GM19328 (cell line): ENCODE measurements around the gene ZBTB20.

Experiments
- ATAC-seq: cut with Tn5 transposase; IDR thresholded peaks from one replicate; pipeline ENCODE4 v1.9.1; 2021; ENCODE audit warnings: mild to moderate bottlenecking, moderate library complexity; ENCODE audit not compliant: unreplicated experiment

Gene ZBTB20

DNA sequence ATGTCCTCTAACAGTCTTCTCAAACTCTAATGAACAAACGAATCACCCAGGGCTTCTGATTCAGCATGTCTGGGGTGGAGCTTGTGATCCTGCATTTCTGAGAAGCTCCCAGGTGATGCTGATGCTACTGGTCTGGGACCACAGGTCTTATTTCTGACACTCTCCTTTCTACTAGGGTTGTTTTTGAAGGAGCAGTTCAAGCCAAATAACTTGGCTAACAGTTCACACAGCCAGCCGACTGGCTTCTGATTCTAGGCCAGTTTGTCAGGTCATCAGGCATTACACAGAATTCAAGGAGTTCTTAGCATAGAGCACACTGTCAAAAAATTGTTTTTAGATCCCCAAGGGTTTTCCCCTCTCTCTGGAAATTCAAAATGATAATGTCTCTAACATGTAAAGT lies 752.5 kb downstream of the ZBTB20 start:
- ATAC-seq = no peak

DNA sequence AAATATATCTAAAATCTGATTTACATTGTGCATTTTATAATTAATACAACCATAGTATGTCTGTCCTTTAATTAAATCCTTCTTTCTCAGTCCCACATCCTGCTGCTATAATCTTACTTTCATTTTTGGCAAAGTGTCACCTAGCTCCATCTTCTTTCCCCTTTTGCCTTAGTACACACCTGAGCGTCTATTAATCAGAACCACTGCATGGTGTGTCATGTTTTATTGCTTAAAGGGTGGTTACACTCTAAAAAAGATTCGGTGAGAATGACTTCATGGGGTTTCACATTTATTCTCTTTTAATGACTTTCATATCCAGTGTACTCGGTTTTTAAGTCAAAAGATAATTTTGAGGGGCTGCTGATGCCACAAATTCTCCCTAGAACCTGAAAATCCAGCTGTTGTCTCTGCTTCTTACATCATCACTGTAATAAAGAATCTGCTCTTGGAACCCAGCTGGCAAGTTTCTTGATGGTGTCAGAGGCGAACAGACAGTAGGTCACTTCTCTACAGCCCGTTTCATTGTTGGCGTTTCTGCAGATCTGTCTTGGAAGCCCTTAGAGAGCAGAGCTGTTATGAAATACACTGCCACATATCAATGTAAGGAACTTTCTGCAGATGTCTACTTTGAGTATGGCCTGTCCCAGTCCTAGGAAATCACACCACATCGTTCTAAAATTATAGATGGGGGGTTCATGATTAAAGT lies 753.6 kb downstream of the ZBTB20 start:
- ATAC-seq = no peak

DNA sequence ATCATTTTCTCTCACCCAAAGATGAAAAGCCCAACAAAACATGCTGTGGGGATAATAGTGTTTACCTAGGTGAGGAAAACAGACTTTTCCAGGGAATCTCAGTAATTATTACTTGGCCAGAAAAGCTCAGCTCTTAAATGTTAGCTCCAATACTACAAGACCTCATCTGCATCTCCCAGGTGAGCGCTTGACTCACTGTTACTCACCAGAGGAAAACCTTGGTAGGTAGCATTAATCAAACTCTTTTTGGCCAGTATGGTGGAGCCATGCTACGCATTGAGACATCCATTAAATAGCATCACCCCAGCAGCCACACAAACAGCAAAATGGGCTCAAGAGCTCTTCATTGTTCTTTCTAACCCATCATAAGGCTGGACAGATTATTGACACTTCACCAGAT lies 754.3 kb downstream of the ZBTB20 start:
- no peak for ATAC-seq

DNA sequence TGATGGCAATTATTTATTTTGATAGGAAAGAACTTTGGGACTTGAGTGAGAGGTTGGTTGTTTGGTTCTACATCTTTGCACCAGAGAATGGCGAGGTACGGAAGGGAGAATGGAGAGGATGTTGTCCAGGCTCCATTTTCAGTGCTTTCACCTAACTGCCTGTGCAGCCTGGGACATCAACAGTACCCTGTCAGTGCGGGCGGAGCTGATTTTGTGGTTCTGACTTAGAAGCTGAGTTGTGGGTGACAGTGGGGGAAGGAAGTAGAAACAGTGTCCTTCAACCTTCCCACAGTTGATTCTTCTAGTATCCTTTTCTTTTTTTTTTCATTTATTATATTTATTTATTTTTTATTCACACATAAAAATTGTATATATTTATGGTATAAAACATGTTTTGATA lies 757.9 kb downstream of the ZBTB20 start:
- ATAC-seq = no peak

DNA sequence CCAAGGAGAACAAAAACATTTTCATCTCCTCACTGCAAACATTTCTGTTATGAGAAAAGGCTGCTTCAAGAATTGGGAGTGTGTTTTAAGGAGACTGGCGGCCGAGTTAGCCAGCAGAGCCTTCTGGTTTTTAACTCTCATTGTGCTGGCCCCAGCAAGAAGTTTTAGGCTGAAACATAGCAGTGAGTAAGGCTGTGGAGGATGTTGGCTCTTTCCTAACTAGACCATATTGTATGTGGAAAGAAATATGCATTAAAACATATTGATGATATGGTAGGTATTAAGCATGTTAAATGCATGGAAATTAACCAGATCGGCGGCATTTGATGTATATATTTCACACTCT lies 762.6 kb downstream of the ZBTB20 start:
- ATAC-seq = no peak

DNA sequence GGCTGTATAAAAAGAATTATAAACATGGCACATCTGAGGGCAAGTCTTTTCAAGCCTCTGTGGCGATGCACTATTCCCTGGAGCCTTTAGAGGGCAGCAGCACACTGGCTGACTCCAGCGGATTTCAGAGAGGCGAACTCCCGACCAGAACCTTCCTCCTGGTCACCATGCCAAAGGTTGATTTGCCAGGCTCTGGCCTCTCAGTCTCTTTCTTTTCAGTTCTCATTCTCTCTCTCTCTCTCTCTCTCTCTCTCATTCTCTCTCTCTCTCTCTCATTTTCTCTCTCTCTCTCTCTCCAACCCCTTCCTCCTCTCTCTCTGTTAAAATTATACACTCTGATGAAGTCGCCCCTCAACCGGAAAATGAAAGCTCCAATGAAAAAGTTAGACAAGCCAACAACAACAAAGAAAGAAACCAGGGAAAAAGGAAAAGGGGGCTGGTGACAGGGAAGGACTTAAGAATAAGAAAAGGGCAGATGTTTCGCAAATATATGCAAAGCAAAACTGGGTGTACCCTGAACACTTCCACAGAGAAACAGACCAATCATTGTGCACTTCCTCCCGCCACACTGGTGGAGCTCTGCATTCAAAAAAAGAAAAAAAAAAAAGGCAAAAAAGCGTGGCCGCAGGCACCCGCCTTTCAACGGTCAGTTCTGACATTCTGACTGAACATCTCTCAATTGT lies 763.1 kb downstream of the ZBTB20 start:
- no peak for ATAC-seq

DNA sequence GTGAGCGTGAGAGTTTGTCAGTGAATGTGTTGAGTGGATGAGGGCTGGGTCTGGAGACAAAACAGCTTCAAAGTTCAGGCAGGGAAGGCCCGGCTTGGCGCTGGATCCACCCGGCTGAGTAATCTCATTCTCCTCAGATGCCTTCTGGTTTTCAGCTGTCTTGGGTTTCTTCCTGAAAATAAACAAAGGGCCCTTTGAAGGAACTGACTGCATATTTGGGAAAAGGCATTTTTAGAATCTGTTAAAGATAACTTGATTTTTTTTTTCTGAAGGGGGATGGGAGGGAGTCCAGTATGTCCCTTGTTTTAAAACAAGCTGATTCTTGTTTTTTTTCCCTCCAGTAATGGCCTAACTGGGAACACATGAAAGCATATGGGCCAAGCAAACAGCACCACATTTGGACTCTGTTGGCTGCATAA lies 766.8 kb downstream of the ZBTB20 start:
- no peak for ATAC-seq

DNA sequence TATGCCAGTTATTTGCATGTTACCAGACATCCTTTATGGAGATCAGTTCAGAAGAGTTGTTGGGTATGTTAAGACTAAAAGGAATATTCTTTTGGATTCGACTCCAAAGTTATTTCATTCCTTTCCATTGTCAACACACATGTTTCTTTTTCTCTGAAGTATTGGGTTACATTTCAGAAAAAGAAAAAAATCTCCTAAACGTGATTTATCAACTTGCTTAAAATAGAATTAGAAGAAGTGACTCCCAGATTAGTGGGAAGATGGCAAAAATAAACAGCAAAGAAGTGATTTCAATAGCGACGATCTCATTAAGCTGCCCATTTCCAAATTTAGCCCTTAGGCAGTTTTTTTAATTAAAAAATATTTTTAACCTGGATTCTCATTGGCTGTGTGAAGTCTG lies 767.8 kb downstream of the ZBTB20 start:
- ATAC-seq = no peak

DNA sequence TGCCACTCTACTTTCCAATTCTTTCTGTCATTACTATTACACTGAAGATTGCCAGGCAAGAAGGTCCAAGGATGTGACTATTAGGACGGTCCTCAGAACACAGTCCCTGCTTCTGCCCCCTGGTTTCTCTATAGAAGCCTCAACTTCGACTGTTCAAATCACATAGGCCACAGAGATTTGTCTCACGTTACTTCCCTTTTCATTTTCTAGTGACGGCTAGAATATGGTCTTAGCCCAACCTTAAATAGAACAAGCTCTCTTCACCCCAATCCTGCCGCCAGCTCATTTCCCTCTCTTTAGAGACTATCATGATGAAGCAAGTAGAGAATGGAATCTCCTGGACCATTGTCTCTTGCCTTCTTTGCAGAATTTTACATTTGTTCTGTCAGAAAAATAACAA lies 768.3 kb downstream of the ZBTB20 start:
- peak; percentile 75 for ATAC-seq

DNA sequence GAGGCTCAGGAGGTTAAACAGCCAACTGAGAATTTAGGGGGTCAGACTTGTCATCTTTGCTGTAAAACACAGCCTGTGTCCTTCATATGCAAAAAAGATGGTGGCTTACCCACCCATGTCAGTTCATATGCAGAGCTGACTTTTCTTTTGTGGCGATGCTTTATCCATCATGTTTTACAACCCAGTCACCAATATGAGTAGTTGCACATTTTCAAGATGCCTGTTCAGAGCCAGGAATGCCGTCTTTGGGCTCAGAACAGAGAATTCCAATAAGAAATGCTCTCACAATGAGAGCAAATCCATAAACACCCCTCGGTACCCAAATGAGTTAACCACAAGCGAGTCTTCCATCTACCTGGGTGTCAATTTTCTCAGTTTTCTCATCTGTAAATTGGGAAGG lies 769.7 kb downstream of the ZBTB20 start:
- no peak for ATAC-seq

DNA sequence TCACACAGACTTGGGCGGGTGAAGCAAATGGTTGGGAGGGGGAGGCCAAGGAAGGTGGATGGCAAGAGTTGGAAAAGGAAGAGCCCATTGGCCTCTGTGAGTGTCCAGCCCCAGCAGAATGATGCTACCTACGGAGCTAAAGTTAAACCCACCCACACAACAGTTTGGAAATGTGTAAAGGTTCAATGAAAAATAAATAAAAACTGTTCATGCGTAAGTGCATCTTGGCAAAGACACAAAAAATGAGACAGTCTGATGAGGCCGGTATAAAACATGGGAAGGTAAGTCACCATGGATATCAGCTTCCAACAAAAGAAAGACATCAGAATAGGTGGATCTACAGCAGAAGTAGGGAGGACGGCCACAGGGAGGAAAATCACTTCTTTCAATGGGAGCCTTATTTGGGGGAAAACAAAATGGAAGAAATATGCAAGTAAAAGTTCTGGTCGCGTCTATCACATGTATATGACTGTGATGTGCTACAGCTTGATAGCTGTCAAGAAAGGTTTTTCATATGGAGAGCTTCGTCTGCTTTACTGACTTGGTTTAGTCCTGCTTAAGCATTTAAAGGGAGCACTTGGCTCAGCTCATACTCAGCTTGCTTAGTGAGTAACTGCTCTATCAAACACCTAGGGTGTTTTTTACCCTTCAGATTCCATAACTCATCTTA lies 770.4 kb downstream of the ZBTB20 start:
- ATAC-seq = no peak

DNA sequence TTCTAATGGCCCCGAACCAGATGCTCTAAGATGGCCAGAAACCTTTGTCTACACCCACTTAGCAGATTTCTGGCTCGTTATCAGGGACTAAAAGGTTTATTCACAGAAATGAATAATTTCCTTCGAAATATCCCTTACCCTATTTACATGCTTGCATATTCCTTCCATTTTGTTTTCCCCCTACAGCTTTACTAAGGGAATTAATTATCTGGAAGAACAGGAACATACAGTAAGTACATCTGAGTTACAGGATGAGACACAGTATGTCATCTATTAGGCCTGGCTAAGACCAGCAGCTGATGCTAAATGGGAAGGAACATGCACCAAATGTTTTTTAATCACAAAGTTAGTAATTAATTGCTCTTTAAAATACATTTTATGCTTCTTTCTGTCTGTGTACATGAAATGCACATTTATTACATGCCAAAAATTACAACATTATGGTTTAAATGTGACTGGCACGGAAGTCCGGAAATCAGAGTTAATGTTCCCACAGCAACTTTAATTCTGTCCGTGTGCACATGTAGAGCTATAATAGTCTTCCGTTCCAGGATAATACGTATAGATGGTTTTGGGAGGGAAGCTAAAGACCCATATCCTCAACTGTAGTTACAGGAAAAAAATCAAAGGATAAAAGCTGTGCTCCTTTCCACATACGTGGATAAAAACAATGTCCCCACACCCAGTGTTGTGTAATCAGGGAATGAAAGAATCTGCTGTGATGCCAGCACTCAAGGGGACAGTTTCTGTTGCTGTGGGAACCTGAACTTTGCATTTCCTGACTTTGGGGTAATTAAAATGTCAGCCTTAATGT lies 771.3 kb downstream of the ZBTB20 start:
- no peak for ATAC-seq

DNA sequence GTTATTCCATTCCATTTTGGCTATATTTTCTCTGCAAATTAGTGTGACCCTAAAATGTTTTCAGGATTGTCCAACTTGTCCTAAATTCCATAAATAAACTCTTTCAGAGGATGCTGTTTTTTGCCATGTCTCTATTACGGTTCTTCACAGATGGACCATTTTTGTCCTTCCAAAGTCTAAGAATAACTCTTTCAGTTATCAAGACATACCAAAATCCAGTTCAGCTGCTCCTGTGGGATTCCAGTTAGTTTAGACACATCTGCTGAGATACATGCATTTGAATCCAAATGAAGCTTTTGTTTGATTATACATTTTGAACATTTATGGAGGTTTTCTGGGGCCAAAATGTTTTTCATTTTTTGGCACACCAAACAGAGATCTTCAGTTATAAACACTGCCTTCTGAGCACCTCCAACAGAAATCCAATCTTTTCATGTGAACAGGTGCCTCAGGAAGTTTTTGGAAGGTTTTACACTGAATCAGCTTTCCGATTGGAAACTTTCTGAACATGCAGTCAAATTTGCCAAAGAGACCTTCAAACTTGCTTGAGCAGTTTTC lies 772.6 kb downstream of the ZBTB20 start:
- no peak for ATAC-seq

DNA sequence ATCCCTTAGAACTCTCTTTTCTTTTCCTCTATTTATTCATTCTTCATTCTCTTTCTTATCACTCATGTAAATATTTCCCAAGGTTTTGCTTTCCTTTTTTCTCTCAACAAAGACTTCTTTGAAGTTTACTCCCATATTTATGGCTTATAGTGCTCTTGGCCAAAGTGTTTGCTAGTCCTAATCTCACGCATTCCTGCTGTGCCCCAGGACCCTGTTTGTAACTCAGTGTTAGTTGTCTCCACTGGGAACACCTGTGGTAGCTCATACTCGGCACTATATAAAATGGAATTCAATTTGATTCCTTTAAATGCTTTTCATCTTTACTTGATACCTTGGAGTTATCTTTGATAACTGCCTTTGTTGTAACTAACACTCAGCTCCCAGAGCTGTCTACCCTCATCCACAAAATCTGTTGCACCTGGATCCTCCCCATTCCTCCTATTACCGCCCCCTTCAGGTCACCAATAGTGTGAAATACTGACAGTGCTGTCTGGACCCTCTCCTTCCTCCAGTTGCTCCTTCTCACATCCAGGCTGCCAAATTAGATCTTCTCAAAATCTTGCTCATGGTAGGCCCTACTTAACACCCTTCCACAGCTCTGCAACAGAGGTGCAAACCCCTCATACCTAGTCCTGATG lies 776.4 kb downstream of the ZBTB20 start:
- ATAC-seq = no peak

DNA sequence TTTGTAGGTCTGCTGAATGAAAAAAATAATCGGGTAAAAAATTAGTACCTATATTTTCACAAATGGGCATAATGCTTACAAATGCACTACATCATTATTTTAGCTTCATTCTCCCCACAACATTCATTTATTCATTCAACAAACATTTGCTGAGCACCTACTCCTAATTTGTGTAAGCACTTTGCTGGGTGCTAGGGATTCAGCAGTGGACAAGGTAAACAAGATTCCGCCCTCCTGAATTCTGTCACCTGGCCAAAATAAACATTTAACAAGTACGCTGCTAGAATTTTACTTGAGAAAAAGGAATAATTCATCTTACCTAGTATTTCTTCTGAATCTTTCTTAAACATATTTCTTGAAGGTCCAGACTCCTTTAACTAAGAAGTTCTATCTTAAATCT lies 781.2 kb downstream of the ZBTB20 start:
- ATAC-seq = no peak

DNA sequence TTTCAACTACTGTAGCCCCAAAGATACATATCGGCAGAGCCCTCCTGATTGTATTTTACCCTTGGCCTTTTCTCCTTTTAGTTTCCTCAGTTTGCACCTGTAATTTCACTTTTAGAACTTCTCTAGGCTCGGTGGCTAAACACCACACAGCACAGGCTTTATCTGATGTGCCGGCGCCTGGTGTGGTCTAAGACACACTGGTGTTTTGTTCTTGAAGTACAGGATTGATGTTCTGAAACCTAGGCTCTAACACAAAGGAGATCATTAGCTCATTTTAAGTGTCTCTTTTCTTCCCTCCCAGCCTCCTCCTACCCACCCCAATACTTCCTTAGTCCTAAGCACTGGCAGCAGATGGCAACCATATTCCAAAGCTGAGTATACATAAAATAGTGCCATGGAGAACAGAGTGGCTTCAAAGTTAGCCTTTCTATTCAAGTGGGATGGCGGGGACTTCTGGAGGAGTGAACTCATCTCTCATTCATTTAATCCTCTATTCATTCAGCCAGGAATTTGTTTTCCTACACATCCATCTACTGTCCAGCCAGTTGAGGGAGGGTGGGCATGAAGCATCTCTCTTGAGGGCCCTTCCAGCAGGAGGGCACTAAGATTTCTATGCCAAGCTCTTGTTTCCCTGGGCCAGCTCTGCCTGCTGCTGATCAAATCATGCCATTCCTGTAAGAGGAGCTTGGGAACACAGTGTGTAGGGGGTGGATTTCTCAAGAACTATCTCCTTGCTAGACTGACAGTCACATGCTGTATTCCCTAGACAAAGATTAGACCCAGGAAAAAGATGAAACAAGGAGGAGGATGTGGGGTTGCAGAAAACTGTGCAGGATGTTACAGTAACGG lies 782.1 kb downstream of the ZBTB20 start:
- no peak for ATAC-seq

DNA sequence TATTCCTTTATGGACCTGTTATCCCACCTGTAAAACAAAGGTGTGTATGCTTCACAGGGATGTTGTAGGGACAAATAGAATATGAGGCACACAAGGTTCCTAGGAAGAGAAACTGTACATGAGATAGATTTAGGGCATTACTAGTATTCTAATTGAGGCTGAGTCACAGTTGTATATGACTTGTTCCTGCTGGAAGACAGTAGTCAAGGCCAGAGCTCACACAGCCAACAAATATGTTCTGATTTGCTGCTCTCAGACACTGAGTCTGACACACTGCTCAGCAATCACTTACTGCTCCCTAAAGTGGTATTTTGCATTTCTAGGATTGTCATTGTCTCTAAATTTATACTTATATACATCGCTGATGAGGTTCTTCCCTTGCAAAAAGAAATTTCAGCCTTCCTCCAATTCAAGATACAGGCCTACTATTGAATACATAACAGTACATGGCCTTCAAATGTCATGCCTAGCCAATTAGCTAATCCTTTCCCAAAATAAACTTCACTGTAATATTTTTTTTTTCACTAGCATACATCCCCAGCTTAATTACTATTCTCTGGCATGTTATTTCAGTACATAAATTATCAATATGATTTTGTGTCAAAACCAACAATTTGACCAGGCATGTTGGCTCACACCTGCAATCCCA lies 783.4 kb downstream of the ZBTB20 start:
- no peak for ATAC-seq

DNA sequence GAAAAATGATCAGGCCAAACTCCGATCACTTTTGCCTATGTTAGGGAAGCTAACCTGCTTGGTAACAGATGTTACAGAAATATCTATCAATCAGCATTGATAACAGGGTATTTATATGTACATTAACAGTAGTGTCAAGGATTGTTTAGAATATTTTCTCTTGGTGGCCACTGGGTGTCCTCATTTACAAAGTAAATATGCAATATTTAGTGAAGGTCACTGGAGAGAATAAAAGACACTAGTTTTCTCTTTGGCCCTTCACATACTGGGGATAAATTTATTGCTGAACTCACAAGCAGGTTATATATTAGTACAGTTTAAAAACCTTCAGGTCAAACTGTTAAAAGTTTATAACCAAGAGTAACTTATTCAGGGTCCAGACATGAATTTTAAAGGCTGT lies 784.3 kb downstream of the ZBTB20 start:
- ATAC-seq = no peak

DNA sequence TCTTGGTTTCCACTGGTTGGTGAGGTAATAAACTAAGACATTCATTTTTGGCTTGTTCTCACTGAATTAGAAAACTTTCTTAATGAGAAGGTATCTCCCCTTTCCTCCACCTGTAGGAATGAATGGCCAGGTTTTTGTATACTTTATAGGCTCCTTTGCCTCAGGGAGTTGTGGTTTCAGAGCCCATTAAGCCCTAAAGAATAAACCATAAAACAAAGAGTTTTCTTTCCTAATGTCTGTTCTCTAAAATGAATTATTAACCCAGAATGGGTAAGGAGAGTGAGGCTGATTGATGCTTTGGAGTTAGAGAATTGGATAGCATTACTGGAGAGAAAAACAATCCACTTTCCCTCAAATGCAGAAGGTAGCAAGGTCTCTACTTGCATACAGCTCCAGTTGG lies 785.7 kb downstream of the ZBTB20 start:
- ATAC-seq = no peak
